ENCODE measurements around the gene PDHX. TPM values are rescaled to one million over a fixed set of nuclear protein-coding genes. Genes with fewer than 3 reads are reported as not detected.

Gene PDHX
- total and polyA plus RNA-seq, 2 of the 4 experiments (the other 2 are of a cell fraction), result 19.8 to 26.7 TPM

GRCh38 chr11:34970033-34970432, 53.6 kb downstream of the PDHX start:
- Histone ChIP-seq H3K4ac (ENCODE audit: low read depth, low read length) (peak overlapping the region; percentile 46; the same call in 1 of the 2 replicates), H3K4me1 (ENCODE audit: control insufficient read depth, insufficient read depth, low read length) (peaks cover 3% of the 10 kb centered on the region), H2BK15ac (ENCODE audit: low read depth, low read length) (peak overlapping the region; percentile 44; the same call in 2 of the 3 replicates), H3K23ac (ENCODE audit: low read depth, low read length) (no peak overlapping the region), H4K91ac (ENCODE audit: insufficient read depth, low read depth, low read length) (no peak overlapping the region), H3K4me2 (ENCODE audit: low read depth, low read length) (no peak overlapping the region), H2AK5ac (ENCODE audit: low read depth, low read length) (no peak overlapping the region), H2BK20ac (ENCODE audit: low read depth, low read length) (no peak overlapping the region), H3K9me3 (ENCODE audit: control insufficient read depth, insufficient read depth, low read length) (no peaks in the 10 kb centered on the region), H3K27me3 (ENCODE audit: control insufficient read depth, insufficient read depth, low read length) (no peaks in the 10 kb centered on the region), H2AFZ (replicated peaks; ENCODE audit: low read length, poor library complexity) (no peak overlapping the region), H3K56ac (ENCODE audit: extremely low read depth, insufficient read depth, low read length) (no peak overlapping the region), H3K79me1 (ENCODE audit: low read depth in 1 of 2, low read length in 2 of 2) (peaks cover 8 to 22% of the 10 kb centered on the region in 2 experiments), H3K9ac (ENCODE audit: low read depth, low read length) (no peak overlapping the region), H2BK5ac (ENCODE audit: low read depth, low read length, poor library complexity, severe bottlenecking) (no peak overlapping the region), H4K8ac (ENCODE audit: low read depth in 2 of 2, low read length in 2 of 2) (no peak overlapping the region), H3K4me3 (ENCODE audit: insufficient read depth, low read depth, low read length) (no peak overlapping the region), H3K18ac (ENCODE audit: low read depth, low read length) (no peak overlapping the region), H2BK120ac (ENCODE audit: low read depth, low read length) (peak overlapping the region; percentile 5; the same call in 1 of the 2 replicates), H3K36me3 (ENCODE audit: control insufficient read depth, insufficient read depth, low read length) (peaks cover 16% of the 10 kb centered on the region), H4K20me1 (ENCODE audit: insufficient read depth, low read length) (no peaks in the 10 kb centered on the region), H3K9me1 (ENCODE audit: insufficient read depth, low read length) (peaks cover 4% of the 10 kb centered on the region; the same call in 1 of the 2 replicates), H4K5ac (ENCODE audit: low read depth, low read length) (no peak overlapping the region), H3K27ac (ENCODE audit: insufficient read depth, low read length) (no peak overlapping the region), H2AK9ac (replicated peaks; ENCODE audit: low read depth, low read length, poor library complexity) (no peak overlapping the region), H3K14ac (replicated peaks; ENCODE audit: low read depth, low read length) (no peak overlapping the region)
- dilution Hi-C loops (cut with HindIII; ENCODE audit: low sequenced_read_pairs, unreplicated experiment), result no loop called here
- ATAC-seq (ENCODE audit: low read depth), result no peak
- in situ Hi-C loops (cut with MboI; ENCODE audit: low sequenced_read_pairs), result no loop called here
- POLR2A ChIA-PET (ENCODE audit: unreplicated experiment), result interaction anchor here (1.0 kb wide), 1 partner anchor 171 kb away, joined by 4 read pairs; no protein-coding TSS in a partner anchor
- no peak for DNase-seq
- TF ChIP-seq FOS (IDR thresholded peaks at IDR 0.05; ENCODE audit: low read depth, low read length) (no peak), USF2 (IDR thresholded peaks at IDR 0.05; ENCODE audit: low read depth, low read length) (no peak), CHD1 (IDR thresholded peaks at IDR 0.05; ENCODE audit: low read depth, low read length) (no peak), MAFK (IDR thresholded peaks at IDR 0.05; ENCODE audit: low read depth, low read length) (no peak), MXI1 (IDR thresholded peaks at IDR 0.05; ENCODE audit: borderline replicate concordance, low read depth, low read length) (no peak), RAD21 (IDR thresholded peaks at IDR 0.05; ENCODE audit: low read length) (no peak), RFX5 (IDR thresholded peaks at IDR 0.05; ENCODE audit: low read depth, low read length) (no peak), NFE2L2 (IDR thresholded peaks at IDR 0.05; ENCODE audit: low read depth, low read length) (no peak), MAZ (IDR thresholded peaks at IDR 0.05; ENCODE audit: borderline replicate concordance, low read depth, low read length) (no peak), BHLHE40 (IDR thresholded peaks at IDR 0.05; ENCODE audit: low read depth, low read length) (no peak), CEBPB (IDR thresholded peaks at IDR 0.05; ENCODE audit: low read depth, low read length) (no peak), POLR2A (IDR thresholded peaks at IDR 0.05; ENCODE audit: low read depth, low read length) (no peak), RCOR1 (IDR thresholded peaks at IDR 0.05; ENCODE audit: insufficient replicate concordance, low read length) (no peak), SMC3 (IDR thresholded peaks at IDR 0.05; ENCODE audit: low read depth, low read length) (no peak)
- TF ChIP-seq, protein P1, sequence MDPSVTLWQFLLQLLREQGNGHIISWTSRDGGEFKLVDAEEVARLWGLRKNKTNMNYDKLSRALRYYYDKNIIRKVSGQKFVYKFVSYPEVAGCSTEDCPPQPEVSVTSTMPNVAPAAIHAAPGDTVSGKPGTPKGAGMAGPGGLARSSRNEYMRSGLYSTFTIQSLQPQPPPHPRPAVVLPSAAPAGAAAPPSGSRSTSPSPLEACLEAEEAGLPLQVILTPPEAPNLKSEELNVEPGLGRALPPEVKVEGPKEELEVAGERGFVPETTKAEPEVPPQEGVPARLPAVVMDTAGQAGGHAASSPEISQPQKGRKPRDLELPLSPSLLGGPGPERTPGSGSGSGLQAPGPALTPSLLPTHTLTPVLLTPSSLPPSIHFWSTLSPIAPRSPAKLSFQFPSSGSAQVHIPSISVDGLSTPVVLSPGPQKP (IDR thresholded peaks at IDR 0.05; ENCODE audit: borderline replicate concordance, low read depth, low read length), result no peak
- TF ChIP-seq, protein P2, sequence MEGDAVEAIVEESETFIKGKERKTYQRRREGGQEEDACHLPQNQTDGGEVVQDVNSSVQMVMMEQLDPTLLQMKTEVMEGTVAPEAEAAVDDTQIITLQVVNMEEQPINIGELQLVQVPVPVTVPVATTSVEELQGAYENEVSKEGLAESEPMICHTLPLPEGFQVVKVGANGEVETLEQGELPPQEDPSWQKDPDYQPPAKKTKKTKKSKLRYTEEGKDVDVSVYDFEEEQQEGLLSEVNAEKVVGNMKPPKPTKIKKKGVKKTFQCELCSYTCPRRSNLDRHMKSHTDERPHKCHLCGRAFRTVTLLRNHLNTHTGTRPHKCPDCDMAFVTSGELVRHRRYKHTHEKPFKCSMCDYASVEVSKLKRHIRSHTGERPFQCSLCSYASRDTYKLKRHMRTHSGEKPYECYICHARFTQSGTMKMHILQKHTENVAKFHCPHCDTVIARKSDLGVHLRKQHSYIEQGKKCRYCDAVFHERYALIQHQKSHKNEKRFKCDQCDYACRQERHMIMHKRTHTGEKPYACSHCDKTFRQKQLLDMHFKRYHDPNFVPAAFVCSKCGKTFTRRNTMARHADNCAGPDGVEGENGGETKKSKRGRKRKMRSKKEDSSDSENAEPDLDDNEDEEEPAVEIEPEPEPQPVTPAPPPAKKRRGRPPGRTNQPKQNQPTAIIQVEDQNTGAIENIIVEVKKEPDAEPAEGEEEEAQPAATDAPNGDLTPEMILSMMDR (conservative IDR thresholded peaks at IDR 0.05; ENCODE audit: low read depth, low read length), result no peak
- intact Hi-C loops (cut with micrococcal nuclease), result no loop called here
- no TSS peak for BruUV-seq (replicated peaks)
- CTCF ChIA-PET, result interaction anchor here (0.9 kb wide), 1 partner anchor 43 kb away, joined by 3 read pairs; no protein-coding TSS in a partner anchor
- WGBS, 2 experiments (ENCODE audit: extremely low coverage in 2 of 2, insufficient read length in 1 of 2), result no CpG with 5 or more reads among the region's 3 CpGs
